IPS-NIHi7 (cell line): ENCODE data around the gene ACOX1.

Experiments used
- DNase-seq: peaks from one replicate; pipeline ENCODE4 v3.0.0; 2012; ENCODE audit warnings: mixed read lengths; ENCODE audit errors: extremely low spot score

The ACOX1 gene

GRCh38 chr17:75892556-75893224, 86.3 kb downstream of the ACOX1 start:
- DNase-seq, result no peak

DNA sequence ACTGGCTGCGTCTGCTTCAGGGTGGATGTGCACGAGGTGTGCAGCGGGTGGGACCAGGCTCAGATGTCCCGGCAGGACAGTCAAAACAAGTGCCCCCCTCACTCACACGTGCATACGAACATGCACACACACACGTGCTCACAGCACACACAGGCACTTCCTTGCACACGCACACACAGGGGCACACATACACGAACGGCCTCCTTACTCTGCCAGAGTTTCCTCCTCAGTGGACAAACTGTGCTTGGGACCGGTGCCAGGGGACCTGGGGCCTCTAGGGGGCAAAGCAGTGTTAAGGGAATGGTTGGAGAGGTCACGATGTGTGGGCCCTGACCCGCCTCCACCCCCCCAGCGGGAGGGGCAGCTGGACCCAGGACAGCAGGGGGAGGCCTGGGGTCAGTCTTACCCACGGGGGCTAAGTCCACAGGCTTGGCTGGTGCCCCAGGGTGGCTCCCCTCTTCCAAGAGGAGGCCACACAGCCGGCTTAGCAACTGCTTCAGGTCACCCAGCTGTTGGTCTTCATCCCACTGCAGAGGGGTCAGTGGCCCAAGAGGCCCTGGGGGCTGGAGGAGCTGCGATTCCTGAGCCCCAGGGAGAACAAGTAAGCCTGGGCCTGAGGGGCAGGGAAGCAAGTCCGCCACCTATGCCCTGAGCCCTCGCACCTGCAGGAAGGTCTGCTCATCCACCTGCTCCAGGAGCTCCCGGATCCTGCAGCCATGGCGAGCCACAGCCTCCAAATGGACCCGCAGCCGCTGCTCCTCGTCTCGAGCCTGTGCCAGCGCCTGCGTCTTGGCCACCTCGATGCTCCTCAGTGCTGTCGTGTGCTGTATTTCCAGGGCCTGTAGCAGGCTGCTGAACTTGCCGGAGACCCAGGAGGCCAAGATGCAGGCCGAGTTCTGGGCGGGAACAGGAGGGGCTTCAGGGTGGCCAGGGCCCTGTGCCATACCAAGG, 87.1 kb downstream of the ACOX1 start:
- DNase-seq, result no peak
